ENCODE results near the gene KCNK6.

GRCh38 chr19:38287604-38288003 lies 32.0 kb upstream of the KCNK6 start:
- TF ChIP-seq, protein P1, sequence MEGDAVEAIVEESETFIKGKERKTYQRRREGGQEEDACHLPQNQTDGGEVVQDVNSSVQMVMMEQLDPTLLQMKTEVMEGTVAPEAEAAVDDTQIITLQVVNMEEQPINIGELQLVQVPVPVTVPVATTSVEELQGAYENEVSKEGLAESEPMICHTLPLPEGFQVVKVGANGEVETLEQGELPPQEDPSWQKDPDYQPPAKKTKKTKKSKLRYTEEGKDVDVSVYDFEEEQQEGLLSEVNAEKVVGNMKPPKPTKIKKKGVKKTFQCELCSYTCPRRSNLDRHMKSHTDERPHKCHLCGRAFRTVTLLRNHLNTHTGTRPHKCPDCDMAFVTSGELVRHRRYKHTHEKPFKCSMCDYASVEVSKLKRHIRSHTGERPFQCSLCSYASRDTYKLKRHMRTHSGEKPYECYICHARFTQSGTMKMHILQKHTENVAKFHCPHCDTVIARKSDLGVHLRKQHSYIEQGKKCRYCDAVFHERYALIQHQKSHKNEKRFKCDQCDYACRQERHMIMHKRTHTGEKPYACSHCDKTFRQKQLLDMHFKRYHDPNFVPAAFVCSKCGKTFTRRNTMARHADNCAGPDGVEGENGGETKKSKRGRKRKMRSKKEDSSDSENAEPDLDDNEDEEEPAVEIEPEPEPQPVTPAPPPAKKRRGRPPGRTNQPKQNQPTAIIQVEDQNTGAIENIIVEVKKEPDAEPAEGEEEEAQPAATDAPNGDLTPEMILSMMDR (IDR thresholded peaks at IDR 0.05; ENCODE audit: insufficient read depth, low read length): no peak
- TF ChIP-seq, protein P2, sequence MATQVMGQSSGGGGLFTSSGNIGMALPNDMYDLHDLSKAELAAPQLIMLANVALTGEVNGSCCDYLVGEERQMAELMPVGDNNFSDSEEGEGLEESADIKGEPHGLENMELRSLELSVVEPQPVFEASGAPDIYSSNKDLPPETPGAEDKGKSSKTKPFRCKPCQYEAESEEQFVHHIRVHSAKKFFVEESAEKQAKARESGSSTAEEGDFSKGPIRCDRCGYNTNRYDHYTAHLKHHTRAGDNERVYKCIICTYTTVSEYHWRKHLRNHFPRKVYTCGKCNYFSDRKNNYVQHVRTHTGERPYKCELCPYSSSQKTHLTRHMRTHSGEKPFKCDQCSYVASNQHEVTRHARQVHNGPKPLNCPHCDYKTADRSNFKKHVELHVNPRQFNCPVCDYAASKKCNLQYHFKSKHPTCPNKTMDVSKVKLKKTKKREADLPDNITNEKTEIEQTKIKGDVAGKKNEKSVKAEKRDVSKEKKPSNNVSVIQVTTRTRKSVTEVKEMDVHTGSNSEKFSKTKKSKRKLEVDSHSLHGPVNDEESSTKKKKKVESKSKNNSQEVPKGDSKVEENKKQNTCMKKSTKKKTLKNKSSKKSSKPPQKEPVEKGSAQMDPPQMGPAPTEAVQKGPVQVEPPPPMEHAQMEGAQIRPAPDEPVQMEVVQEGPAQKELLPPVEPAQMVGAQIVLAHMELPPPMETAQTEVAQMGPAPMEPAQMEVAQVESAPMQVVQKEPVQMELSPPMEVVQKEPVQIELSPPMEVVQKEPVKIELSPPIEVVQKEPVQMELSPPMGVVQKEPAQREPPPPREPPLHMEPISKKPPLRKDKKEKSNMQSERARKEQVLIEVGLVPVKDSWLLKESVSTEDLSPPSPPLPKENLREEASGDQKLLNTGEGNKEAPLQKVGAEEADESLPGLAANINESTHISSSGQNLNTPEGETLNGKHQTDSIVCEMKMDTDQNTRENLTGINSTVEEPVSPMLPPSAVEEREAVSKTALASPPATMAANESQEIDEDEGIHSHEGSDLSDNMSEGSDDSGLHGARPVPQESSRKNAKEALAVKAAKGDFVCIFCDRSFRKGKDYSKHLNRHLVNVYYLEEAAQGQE (IDR thresholded peaks at IDR 0.05; ENCODE audit: insufficient replicate concordance, low read depth): no peak
